ENCODE data around the gene INPP4A. TPM values are rescaled to one million over a fixed set of nuclear protein-coding genes. Genes with fewer than 3 reads are reported as not detected.

The INPP4A gene
- total RNA-seq, 4 donors from 2014 or later = 30.2 to 45.1 (median 37.8) TPM

- Histone ChIP-seq H3K27me3 (no peaks in the 10 kb centered on the region), H3K4me3 (no peak overlapping the region), H3K9me3 (no peaks in the 10 kb centered on the region), H3K27ac (peak overlapping the region in 3 of 4 donors; percentile 44 to 80 (median 72)), H3K4me1 (peaks cover 4 to 85% (median 31%) of the 10 kb centered on the region in 3 donors), H3K36me3 (no peaks in the 10 kb centered on the region)
- no peak for ATAC-seq
- 100% methylated on average over 2 of the region's 3 CpGs; no CpG with 5 or more reads in 1 of the 2 donors for WGBS, 2 donors (ENCODE audit: low coverage in 1 of 2)
- TF ChIP-seq CTCF (IDR thresholded peaks at IDR 0.05) (no peak), POLR2AphosphoS5 (IDR thresholded peaks at IDR 0.05) (no peak), EP300 (IDR thresholded peaks at IDR 0.05) (no peak), POLR2A (IDR thresholded peaks at IDR 0.05) (no peak)
These were observed 57.2 kb downstream of the INPP4A start for GRCh38 chr2:98501876-98502275.

GRCh38 chr2:98502556-98503335 lies 58.1 kb downstream of the INPP4A start:
- Histone ChIP-seq H3K36me3 (no peaks in the 10 kb centered on the region), H3K27me3 (no peaks in the 10 kb centered on the region), H3K4me1 (peaks cover 4 to 94% (median 35%) of the 10 kb centered on the region in 3 donors), H3K9me3 (no peaks in the 10 kb centered on the region), H3K27ac (peak overlapping the region in 3 of 4 donors; percentile 72 to 80 (median 79)), H3K4me3 (no peak overlapping the region)
- ATAC-seq = no peak
- 53 to 55% methylated on average over 2 to 3 of the region's 4 CpGs for WGBS, 2 donors (ENCODE audit: low coverage in 1 of 2)
- no peak for TF ChIP-seq POLR2AphosphoS5 (IDR thresholded peaks at IDR 0.05)
- TF ChIP-seq CTCF (IDR thresholded peaks at IDR 0.05) = no peak
- no peak for TF ChIP-seq EP300 (IDR thresholded peaks at IDR 0.05)
- TF ChIP-seq POLR2A (IDR thresholded peaks at IDR 0.05) = no peak

GRCh38 chr2:98503481-98504105 lies 58.9 kb downstream of the INPP4A start:
- H3K36me3 ChIP-seq = no peaks in the 10 kb centered on the region
- 100% methylated on average over 1 of the region's 2 CpGs; no CpG with 5 or more reads in 1 of the 2 donors for WGBS, 2 donors (ENCODE audit: low coverage in 1 of 2)
- TF ChIP-seq CTCF (IDR thresholded peaks at IDR 0.05) (no peak), POLR2A (IDR thresholded peaks at IDR 0.05) (no peak), POLR2AphosphoS5 (IDR thresholded peaks at IDR 0.05) (no peak), EP300 (IDR thresholded peaks at IDR 0.05) (no peak)
- ATAC-seq = no peak
- no peak overlapping the region for H3K4me3 ChIP-seq
- H3K9me3 ChIP-seq = no peaks in the 10 kb centered on the region
- peak overlapping the region; percentile 2 to 80 (median 76) for H3K27ac ChIP-seq
- H3K27me3 ChIP-seq = no peaks in the 10 kb centered on the region
- H3K4me1 ChIP-seq = peaks cover 10 to 96% (median 43%) of the 10 kb centered on the region in 3 donors

GRCh38 chr2:98504381-98505109 lies 59.9 kb downstream of the INPP4A start:
- Histone ChIP-seq H3K4me1 (peaks cover 10 to 96% (median 40%) of the 10 kb centered on the region in 3 donors), H3K27me3 (no peaks in the 10 kb centered on the region), H3K9me3 (no peaks in the 10 kb centered on the region), H3K27ac (peak overlapping the region; percentile 64 to 80 (median 76)), H3K4me3 (no peak overlapping the region), H3K36me3 (no peaks in the 10 kb centered on the region)
- 9 to 22% methylated on average over 4 to 8 of the region's 8 CpGs for WGBS, 2 donors (ENCODE audit: low coverage in 1 of 2)
- ATAC-seq = no peak
- TF ChIP-seq EP300 (IDR thresholded peaks at IDR 0.05) = no peak
- TF ChIP-seq CTCF (IDR thresholded peaks at IDR 0.05) = peak in 1 of 4 experiments; percentile 15
